HG02759 (cell line): Measurements from ENCODE around the gene ZNF540.
"Not testable (repeated sequence)": the region's sequence is repeated elsewhere in the genome, so short reads cannot be mapped to it uniquely, and the experiment has no call there.

ENCODE experiments used
- ATAC-seq: cut with Tn5 transposase; IDR thresholded peaks from one replicate; pipeline ENCODE4 v1.9.1; 2021; ENCODE audit warnings: mild to moderate bottlenecking, moderate library complexity; ENCODE audit not compliant: unreplicated experiment

ZNF540 gene

GRCh38 chr19:37594304-37594981, at the start of gene ZNF540, which contains the start of gene ZNF571:
TSS of gene ZNF540 (plus strand) at chr19:37594876. CDS start at chr19:37598448, 3,572 bp downstream.
TSS of gene ZNF571 (minus strand) at chr19:37594792. CDS start at chr19:37586676, 8,116 bp downstream.
- peak; percentile 97 for ATAC-seq

DNA sequence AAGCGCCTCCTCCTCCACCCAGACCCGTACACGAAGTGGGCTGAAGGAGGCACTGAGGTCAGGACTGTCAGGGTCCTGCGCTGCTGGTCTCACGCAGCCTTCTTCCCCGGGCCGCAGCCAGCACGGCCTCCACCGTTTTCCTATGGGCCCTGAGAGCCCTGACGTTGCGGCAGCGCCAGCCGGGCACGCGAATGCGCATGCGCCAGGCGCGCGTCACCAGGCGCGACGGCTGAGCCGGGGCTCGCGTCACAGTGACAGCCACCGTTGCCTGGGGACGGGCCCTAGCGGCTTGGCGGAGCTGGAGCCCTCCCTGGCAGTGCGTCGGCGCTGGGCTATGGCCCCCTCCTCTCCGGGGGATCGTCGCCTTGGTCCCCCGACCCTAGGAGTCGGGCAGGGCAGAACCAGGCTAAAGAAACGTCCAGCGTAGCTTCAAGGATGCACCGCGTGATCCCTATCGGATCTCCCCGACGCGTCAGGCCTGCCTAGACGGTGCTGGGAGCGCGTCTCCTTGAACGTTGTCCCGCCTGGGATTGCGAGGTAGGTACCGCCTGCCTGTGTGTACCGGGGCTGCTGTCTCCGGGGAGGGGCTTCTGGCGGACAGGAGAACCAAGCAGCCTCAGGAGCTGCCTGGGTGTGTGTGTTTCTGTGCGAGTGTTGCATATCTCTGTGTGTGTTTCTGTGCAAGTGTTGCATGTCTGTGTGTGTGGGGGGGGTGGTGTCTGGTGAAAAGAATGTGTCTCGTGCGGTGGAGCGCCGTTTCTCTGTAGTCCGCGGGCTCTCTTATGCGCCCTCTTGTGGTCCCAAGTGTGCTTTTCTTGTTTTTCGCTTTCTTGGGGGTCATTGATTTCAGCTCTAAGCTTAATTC, 43.3 kb upstream of the ZNF540 start:
- ATAC-seq = peak; percentile 47

- no peak for ATAC-seq
Observed at GRCh38 chr19:37563518-37563917, 31.2 kb upstream of the ZNF540 start.

GRCh38 chr19:37564624-37565369, 29.9 kb upstream of the ZNF540 start:
- ATAC-seq = no peak

- ATAC-seq = no peak
Observed at GRCh38 chr19:37565370-37565669, 29.4 kb upstream of the ZNF540 start.

DNA sequence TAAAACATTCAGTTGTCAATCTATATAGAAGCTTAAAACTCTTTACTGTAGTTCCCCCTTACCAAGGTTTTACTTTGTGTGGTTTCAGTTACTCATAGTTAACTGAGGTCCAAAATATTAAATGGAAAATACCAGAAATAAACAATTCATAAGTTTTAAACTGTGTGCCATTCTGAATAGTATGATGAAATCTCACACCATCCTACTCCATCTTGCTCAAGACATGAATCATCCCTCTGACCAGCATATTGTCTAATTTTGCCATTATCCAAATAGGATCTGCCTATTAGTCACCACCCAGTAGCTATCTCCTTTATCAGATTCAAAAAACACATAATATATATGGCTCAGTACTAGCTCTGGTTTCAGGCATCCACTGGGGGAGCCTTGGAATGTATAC, 22.5 kb upstream of the ZNF540 start:
- ATAC-seq = no peak

DNA sequence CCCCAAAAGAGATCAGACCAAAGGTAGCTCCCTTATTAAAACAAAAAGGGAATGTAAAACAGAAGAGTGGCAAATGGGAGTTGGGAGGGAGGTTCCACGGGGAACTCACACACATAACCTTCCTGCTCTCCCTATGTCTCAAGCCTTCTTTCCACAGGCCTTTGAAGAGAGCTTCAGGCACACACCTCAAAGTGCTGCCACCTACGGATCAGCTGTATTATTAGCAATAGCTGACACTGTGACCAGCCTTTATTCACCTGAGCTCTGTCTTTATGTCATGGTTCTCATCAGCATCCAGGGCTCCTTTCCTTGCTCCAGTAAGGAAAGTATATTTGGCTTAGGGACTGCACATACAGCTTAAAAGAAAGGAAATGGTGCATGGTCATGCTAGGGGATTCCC, 11.3 kb upstream of the ZNF540 start:
- ATAC-seq = no peak

GRCh38 chr19:37593996-37594303, 726 bp upstream of the ZNF540 start:
- ATAC-seq = no peak

- ATAC-seq = peak; percentile 33
Observed at GRCh38 chr19:37594982-37595382, 306 bp downstream of the ZNF540 start.

DNA sequence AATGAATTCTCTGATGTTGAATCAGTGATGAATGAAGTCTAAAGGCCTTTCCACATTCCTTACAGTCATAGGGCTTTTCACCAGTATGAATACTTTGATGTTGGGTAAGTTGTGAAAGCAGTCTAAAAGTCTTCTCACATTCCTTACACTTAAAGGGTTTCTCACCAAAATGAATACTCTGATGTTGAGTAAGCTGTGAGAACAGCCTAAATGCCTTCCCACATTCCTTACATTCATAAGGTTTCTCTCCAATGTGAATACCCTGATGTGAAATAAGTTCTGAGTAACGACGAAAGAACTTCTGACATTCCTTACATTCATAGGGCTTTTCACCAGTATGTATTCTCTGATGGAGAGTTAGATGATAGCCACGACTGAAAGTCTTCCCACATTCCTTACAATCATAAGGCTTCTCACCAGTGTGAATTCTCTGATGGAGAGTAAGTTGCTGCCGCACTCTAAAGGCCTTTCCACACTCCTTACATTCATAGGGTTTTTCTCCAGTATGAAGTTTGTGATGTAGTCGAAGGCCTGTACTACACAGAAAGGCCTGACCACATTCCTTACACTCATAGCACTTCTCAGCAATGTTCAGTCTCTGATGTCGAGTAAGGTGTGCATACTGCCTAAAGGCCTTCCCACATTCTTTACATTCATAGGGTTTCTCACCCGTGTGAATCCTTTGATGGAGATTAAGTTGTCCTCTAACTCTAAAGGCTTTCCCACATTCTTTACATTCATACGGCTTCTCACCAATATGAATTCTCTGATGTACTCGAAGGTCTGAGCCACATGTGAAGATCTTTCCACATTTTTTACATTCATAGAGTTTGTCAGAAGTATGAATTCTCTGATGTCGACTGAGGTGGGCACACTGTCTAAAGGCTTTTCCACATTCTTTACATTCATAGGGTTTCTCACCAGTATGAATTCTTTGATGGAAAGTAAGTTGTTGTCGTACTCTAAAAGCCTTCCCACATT, 40.7 kb downstream of the ZNF540 start:
- no peak for ATAC-seq

GRCh38 chr19:37654118-37654517, 59.4 kb downstream of the ZNF540 start:
- ATAC-seq = no peak

- ATAC-seq = peak; percentile 54
Observed at GRCh38 chr19:37654629-37655300, 60.1 kb downstream of the ZNF540 start.

DNA sequence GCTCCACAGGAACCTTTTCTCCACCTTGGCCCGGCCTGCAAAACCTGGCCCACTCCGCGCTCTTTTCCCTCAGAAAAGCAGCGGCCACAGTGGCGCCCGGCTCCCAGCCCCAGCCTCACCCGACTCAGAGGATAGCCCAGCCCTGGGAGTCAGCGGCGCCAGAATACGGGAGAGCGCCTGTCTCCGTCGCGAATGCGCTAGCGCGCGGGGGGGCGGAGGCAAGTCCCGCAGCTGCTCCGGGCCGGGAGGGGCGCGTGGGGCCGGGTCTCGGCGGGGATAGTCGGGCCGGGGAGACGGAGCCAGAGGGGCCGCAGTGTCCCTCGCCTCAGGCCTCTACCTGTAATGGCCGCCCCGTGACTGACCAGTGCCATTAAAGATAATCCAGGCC, 60.6 kb downstream of the ZNF540 start, which contains the start of gene ZFP30:
Gene ZFP30 (minus strand): TSS at position 165 of the 388 bp plus-strand sequence. CDS start 7,643 bp downstream, outside the sequence.
- ATAC-seq = peak; percentile 46

- peak; percentile 67 for ATAC-seq
Observed at GRCh38 chr19:37655689-37656371, 61.2 kb downstream of the ZNF540 start.

DNA sequence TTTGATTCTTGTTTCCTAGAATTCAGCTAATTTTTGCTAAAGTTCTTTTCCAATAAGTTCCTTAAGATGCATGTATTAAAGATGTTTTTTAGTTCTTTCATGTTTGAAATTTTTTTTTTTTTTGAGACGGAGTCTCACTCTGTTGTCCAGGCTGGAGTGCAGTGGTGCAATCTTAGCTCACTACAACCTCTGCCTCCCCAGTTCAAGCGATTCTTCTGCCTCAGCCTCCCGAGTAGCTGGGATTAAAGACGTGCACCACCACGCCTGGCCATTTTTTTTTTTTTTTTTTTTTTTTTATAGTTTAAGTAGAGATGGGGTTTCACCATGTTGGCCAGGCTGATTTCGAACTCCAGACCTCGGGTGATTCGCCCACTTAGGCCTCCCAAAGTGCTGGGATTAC, 62.5 kb downstream of the ZNF540 start:
- not testable (repeated sequence) for ATAC-seq
